Measurements from ENCODE around the gene GRAP. TPM values are rescaled to one million over a fixed set of nuclear protein-coding genes. Genes with fewer than 3 reads are reported as not detected.

Gene GRAP
- total RNA-seq, 1 donor from 2014 or later: 50.2 TPM

- Mint-ChIP-seq H3K36me3 (ENCODE audit: low read depth, unreplicated experiment) (peaks cover 4% of the 10 kb centered on the region), H3K27ac (ENCODE audit: unreplicated experiment) (no peak overlapping the region), H3K4me3 (ENCODE audit: unreplicated experiment) (no peak overlapping the region), H3K4me1 (ENCODE audit: unreplicated experiment) (peaks cover 5% of the 10 kb centered on the region), H3K27me3 (ENCODE audit: unreplicated experiment) (peaks cover 15% of the 10 kb centered on the region), H3K9me3 (ENCODE audit: unreplicated experiment) (no peaks in the 10 kb centered on the region)
- TF ChIP-seq, protein P1, sequence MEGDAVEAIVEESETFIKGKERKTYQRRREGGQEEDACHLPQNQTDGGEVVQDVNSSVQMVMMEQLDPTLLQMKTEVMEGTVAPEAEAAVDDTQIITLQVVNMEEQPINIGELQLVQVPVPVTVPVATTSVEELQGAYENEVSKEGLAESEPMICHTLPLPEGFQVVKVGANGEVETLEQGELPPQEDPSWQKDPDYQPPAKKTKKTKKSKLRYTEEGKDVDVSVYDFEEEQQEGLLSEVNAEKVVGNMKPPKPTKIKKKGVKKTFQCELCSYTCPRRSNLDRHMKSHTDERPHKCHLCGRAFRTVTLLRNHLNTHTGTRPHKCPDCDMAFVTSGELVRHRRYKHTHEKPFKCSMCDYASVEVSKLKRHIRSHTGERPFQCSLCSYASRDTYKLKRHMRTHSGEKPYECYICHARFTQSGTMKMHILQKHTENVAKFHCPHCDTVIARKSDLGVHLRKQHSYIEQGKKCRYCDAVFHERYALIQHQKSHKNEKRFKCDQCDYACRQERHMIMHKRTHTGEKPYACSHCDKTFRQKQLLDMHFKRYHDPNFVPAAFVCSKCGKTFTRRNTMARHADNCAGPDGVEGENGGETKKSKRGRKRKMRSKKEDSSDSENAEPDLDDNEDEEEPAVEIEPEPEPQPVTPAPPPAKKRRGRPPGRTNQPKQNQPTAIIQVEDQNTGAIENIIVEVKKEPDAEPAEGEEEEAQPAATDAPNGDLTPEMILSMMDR (IDR thresholded peaks at IDR 0.05; ENCODE audit: unreplicated experiment): no peak
- no peak for DNase-seq (ENCODE audit: low spot score)
Measured at GRCh38 chr17:19011581-19011980, 35.2 kb downstream of the GRAP start.

GRCh38 chr17:19010729-19011505 is 35.8 kb downstream of the GRAP start:
- H3K27me3 Mint-ChIP-seq (ENCODE audit: unreplicated experiment): peaks cover 14% of the 10 kb centered on the region
- no peak for DNase-seq (ENCODE audit: low spot score)
- TF ChIP-seq, protein P1 (IDR thresholded peaks at IDR 0.05; ENCODE audit: unreplicated experiment): no peak
- H3K4me1 Mint-ChIP-seq (ENCODE audit: unreplicated experiment): peaks cover 5% of the 10 kb centered on the region
- no peaks in the 10 kb centered on the region for H3K9me3 Mint-ChIP-seq (ENCODE audit: unreplicated experiment)
- no peak overlapping the region for H3K27ac Mint-ChIP-seq (ENCODE audit: unreplicated experiment)
- H3K4me3 Mint-ChIP-seq (ENCODE audit: unreplicated experiment): no peak overlapping the region
- peaks cover 4% of the 10 kb centered on the region for H3K36me3 Mint-ChIP-seq (ENCODE audit: low read depth, unreplicated experiment)

DNA sequence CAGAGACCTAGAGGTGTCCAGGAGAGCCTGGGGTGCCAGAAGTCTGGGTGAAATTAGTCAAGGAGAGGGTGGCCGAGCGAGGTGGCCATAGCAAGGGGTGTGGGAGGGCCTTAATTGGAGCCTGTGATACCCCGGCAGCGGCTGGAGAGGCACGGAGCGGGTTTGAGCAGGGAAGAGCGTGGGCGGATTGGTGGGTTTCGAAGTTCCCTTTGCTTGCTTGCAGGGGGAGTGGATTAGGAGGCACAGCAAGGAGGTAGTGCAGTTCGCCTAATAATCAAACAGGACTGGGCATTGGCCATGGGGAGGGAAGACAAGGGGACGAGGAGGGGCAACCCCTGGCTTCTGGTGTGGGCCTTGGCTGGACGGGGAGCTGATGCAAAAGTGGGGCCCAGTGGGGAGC is 36.8 kb downstream of the GRAP start:
- no peak for DNase-seq (ENCODE audit: low spot score)
- no peaks in the 10 kb centered on the region for H3K9me3 Mint-ChIP-seq (ENCODE audit: unreplicated experiment)
- H3K4me1 Mint-ChIP-seq (ENCODE audit: unreplicated experiment): peaks cover 5% of the 10 kb centered on the region
- H3K4me3 Mint-ChIP-seq (ENCODE audit: unreplicated experiment): no peak overlapping the region
- no peak overlapping the region for H3K27ac Mint-ChIP-seq (ENCODE audit: unreplicated experiment)
- peaks cover 4% of the 10 kb centered on the region for H3K36me3 Mint-ChIP-seq (ENCODE audit: low read depth, unreplicated experiment)
- H3K27me3 Mint-ChIP-seq (ENCODE audit: unreplicated experiment): peaks cover 8% of the 10 kb centered on the region
- TF ChIP-seq, protein P1 (IDR thresholded peaks at IDR 0.05; ENCODE audit: unreplicated experiment): no peak

DNA sequence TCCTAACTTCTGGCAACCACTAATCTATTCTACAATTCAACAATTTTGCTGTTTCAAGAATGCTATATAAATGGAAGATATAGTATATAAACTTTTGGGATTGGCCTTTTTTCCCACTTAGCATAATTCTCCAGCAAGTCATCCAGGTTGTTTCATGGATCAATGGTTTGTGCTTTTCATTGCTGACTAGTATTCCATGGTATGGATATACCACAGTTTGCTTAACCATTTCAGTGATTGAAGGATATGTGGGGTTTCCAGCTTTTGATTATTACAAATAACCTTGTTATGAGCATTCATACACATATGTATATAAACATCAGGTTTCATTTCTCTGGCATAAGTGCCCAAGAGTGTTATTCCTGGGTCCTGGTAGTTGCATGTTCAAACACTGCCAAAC is 40.1 kb downstream of the GRAP start:
- Mint-ChIP-seq H3K27me3 (ENCODE audit: unreplicated experiment) (peaks cover 4% of the 10 kb centered on the region), H3K4me1 (ENCODE audit: unreplicated experiment) (peaks cover 5% of the 10 kb centered on the region), H3K4me3 (ENCODE audit: unreplicated experiment) (no peak overlapping the region), H3K9me3 (ENCODE audit: unreplicated experiment) (no peaks in the 10 kb centered on the region), H3K27ac (ENCODE audit: unreplicated experiment) (no peak overlapping the region), H3K36me3 (ENCODE audit: low read depth, unreplicated experiment) (peaks cover 4% of the 10 kb centered on the region)
- DNase-seq (ENCODE audit: low spot score): no peak
- TF ChIP-seq, protein P1 (IDR thresholded peaks at IDR 0.05; ENCODE audit: unreplicated experiment): no peak

DNA sequence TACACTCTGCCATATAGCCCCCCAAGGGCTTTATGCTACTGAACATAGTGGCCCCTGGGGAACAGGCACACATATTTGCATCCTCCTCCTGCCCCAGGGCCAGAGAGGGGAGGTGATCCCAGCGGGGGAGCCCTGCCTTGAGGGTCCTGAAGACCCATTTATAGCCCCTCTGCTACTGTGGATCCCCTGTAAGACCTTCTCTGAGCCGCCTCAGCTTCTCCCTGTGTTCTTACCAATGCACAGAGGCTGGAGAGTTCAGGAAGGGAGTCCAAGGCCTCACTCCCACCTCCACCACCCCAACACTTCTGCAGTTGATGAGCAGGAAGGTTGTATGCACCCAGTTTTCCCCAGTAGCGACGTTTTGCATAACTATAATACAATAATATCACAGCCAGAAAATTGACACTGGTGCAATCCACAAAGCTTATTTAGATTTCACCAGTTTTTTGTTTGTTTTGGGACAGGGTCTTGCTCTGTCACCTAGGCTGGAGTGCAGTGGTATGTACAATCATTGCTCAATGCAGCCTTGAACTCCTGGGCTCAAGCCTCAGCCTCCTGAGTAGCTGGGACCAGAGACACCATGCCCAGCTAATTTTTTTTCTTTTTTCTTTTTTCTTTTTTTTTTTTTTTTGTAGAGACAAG is 40.8 kb downstream of the GRAP start:
- no peaks in the 10 kb centered on the region for H3K9me3 Mint-ChIP-seq (ENCODE audit: unreplicated experiment)
- TF ChIP-seq, protein P1 (IDR thresholded peaks at IDR 0.05; ENCODE audit: unreplicated experiment): no peak
- H3K27me3 Mint-ChIP-seq (ENCODE audit: unreplicated experiment): no peaks in the 10 kb centered on the region
- no peak overlapping the region for H3K27ac Mint-ChIP-seq (ENCODE audit: unreplicated experiment)
- peaks cover under 1% of the 10 kb centered on the region for H3K4me1 Mint-ChIP-seq (ENCODE audit: unreplicated experiment)
- H3K4me3 Mint-ChIP-seq (ENCODE audit: unreplicated experiment): peak overlapping the region; percentile 57
- no peak for DNase-seq (ENCODE audit: low spot score)
- peaks cover 4% of the 10 kb centered on the region for H3K36me3 Mint-ChIP-seq (ENCODE audit: low read depth, unreplicated experiment)

All from endothelial cell (in vitro differentiated cells).